Limb (tissue), 2 donors: Measurements from ENCODE around the gene SH3PXD2B.

Source experiments
- DNase-seq, 2 donors: peaks; one replicate each; pipeline ENCODE4 v3.0.0-alpha.2; 2016; ENCODE audit errors: extremely low spot score in 2 of 2

SH3PXD2B gene

GRCh38 chr5:172437445-172438318, 16.6 kb downstream of the SH3PXD2B start:
- DNase-seq, result peak; percentile 75 to 84

DNA sequence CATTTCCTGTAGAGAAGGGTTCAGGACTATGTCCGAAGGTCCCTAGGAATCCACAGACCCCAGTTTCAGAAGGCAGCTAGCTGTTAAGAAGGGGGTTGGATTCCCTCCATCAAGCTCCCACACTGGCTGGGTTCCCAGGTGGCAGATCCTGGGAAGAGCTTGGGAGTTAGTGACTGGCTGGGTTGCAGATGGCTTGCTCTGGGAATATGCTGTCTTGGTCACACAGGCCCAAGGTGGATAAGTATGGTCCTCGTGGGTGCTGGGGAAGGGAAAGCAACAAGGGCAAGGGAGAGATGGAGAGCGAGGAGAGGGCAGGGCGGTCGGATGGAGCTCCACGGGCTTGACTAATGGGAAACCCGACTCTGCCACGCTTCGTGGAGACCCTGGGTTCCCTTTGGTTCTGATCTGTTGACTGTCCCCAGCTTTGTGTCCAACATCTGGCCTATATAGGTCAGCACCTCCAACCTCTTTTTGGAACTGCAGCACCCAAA, 17.4 kb downstream of the SH3PXD2B start:
- no peak for DNase-seq

DNA sequence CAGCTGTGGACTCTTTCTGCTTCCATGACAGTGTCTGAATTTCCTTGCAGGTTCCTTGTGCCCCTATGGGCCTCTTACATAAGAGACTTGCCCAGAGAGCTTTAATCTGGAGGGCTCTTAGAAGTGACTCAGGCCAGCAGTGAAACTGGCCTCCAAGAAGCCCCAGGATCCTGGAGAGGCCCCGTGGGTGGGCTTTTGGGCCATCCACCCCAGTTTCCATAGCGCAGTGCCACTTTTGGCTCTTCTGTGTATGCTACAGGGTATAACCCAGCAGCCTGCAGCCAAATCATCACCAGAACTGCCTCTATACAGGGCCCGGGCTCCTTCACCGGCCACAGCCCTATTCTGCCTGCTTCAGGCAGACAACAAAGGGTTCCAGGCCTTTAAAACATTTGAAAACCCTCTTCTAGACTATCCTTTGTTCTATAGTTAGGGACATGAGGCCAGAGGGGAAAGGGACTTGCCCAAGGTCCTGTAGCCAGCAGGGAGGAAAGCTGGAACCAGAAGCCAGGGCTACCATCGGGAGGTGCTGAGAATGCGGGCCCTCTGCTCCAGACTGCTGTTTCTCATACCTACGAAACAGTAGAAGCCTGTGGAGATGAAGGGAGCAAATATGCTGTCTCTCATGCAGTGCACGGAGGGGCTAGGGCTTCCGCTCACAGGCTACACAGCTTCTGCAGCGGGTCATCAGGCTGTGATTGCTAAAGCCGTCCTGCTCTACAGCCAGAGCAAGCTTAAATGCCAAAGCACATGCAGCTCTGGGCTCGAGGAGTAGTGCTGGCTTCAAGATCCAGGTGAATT, 18.0 kb downstream of the SH3PXD2B start:
- DNase-seq, result no peak

DNA sequence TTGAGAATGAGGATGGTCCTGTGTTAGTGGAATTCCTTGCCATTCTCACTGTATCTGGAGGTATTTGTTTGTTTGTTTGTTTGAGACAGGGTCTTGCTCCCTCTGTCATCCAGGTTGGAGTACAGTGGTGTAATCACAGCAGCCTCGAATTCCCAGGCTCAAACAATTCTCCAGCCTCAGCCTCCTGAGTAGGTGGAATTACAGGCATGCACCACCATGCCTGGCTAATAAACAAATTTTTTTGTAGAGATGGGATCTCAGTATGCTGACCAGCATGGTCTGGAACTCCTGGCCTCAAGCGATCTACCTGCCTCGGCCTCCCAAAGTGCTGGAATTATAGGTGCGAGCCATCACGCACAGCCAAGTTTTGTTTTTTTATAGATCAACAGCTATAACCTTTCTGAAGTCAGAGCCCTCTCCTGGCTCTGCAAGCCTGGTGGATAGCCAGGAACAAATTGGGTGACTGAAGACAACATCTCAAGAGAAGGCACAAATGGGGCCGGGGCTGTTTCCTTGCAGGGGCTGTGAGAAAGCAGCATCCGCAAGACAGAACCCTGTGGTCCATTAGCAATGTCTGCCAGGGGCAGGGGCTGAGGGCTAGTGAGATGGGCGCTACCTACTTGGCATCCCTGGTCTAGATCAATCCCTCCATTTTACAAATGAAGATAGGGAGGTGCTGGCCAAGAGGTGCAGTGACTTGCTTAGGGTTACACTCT, 18.8 kb downstream of the SH3PXD2B start:
- DNase-seq, result no peak

GRCh38 chr5:172434251-172434650, 20.1 kb downstream of the SH3PXD2B start:
- DNase-seq, result no peak

- no peak for DNase-seq
These were observed 20.8 kb downstream of the SH3PXD2B start for GRCh38 chr5:172433513-172433912.

- no peak for DNase-seq
These were observed 21.3 kb downstream of the SH3PXD2B start for GRCh38 chr5:172433071-172433470.

- no peak for DNase-seq
These were observed 24.0 kb downstream of the SH3PXD2B start for GRCh38 chr5:172430354-172430753.

DNA sequence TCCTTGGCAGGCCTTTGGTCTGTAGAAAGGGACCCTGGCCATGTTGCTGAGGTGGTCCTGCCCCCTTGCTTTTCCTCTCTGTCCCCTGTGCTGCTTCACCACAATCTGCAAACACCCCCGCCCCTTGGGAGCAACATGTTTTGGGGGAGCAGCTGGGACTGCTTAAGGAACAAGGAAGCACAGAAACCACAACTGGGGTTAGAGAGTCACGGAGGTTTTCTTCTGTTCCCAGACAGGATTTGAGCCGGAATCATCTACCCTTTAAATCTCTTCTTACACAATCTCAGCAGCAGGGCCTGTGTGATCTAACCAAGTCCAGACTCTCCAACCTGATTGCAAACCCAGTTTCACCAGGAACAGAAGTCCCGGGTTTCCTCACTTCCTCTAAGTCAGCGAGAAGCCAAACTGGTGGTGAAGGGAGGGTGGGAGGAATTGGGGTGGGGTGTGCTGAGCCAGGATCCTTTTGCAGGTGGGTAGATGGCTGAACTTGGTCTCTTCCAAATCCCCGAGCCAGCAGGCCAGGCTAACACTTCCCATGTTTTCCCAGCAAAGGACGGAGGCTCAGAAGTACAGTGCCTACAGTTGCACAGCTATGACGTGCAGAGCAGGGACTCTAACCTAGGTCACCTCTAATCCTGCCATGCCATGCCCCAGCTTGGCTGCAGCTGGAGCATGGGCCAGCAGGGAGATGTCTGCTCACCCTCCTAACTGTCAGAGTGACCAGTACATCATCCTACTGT, 25.0 kb downstream of the SH3PXD2B start:
- no peak for DNase-seq

DNA sequence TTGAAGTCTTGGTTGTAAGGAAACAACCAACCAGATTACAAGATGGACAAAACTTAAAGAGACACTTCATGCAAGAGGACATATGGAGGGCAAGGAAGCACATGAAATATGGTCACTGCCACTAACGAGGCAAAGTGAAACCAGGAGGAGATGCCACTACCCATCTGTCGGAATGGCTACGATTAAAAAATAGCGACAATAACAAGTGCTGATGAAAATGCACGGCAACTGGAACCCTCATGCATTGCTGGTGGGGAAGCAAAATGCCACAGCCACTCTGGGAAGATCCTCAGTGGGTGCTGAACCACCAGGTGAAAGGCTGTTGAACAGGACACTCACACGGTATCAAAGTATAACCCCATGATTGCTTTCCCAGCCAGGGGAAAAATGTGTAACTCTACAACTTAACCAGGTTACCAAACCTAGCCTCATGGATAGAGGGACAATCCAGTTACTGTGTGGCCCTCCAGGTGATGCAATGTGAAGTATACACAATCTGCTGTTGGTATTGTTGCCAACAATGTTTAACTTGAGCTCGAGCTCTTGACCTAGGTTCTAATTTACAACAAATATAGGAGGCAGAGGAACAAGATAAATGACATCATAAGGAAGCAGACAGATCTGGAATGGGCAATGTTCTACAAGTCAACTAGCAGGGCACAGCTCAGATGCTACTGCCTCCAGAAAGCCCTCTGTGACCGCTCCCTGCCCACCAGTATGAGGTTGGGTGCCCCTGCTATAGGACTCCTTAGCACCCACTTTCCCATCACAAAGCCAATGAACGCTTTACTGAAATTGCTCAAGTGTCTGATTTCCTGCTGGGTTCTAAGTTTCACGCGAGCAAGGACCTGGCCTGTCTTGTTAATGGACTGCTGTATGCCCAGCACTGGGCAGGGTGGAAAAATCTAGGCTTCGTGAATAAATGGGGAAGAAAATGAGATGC, 25.8 kb downstream of the SH3PXD2B start:
- no peak for DNase-seq

GRCh38 chr5:172427202-172427601, 27.1 kb downstream of the SH3PXD2B start:
- no peak for DNase-seq

- no peak for DNase-seq
These were observed 28.2 kb downstream of the SH3PXD2B start for GRCh38 chr5:172426086-172426485.

DNA sequence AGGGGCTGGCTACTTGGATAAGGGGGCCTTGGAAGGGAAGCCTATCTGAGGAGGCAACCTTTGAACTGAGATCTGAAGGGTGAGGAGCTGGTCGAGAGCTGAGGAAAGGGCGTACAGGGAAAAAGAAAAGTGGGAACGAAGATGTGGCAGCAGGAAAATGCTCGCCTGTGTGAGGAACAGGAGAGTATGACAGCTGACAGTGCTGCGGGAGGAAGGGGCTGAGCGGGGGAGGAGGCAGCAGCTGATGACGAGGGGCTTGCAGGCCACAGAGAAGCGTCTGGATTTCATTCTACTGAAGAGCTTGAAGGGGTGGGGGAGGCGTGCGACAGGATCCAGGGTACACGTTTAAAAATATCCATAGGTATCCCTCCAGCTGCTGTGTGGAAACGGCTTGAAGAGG, 28.9 kb downstream of the SH3PXD2B start:
- no peak for DNase-seq

- DNase-seq, result no peak
These were observed 29.5 kb downstream of the SH3PXD2B start for GRCh38 chr5:172424808-172425207.

GRCh38 chr5:172424111-172424490, 30.2 kb downstream of the SH3PXD2B start:
- DNase-seq, result no peak

GRCh38 chr5:172423379-172424110, 30.8 kb downstream of the SH3PXD2B start:
- no peak for DNase-seq

DNA sequence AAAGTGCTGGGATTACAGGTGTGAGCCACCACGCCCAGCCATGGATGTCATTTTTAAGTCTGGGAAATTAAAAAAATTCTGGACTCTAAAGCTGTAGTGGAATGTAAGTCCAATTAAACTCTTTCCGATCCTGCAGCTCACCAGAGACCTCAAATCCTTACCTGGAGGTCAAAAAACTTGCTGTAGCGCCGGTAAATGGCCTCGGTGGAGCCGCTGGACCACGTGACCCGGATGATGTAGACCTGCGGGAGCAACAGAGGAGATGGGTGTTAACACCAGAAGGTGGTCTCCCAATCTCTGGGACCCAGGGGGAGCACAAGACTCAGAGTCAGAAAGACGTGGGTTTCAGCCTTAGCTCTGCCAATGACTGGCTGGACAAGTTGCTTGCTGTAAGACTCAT, 32.1 kb downstream of the SH3PXD2B start:
- DNase-seq, result no peak

- DNase-seq, result no peak
These were observed 33.3 kb downstream of the SH3PXD2B start for GRCh38 chr5:172421020-172421419.

GRCh38 chr5:172420235-172420939, 33.9 kb downstream of the SH3PXD2B start:
- no peak for DNase-seq
